PC-3 (cell line): ENCODE measurements around the gene CSH2. TPM values are rescaled to one million over a fixed set of nuclear protein-coding genes. Genes with fewer than 3 reads are reported as not detected.

Source experiments
- ATAC-seq: fragments of 200-7000 bp; cut with Tn5 transposase; 2 replicates; pipeline ENCODE4 v1.9.1; 2020; ENCODE audit warnings: mild to moderate bottlenecking, moderate library complexity
- BruUV-seq: library from RNA; stranded (reverse); fragments of 400-500 nt; replicated peaks from 2 replicates; lab custom pipeline; 2021; lab: Mats Ljungman, UMichigan
- CTCF ChIA-PET: fragments of 300-600 bp; sonication (Branson Sonifier 250); formaldehyde crosslinking; loops from one replicate; lab custom pipeline; 2022; ENCODE audit warnings: antibody characterized with exemption; lab: Charles Lee
- POLR2A ChIA-PET: fragments of 300-600 bp; sonication (Branson Sonifier 250); formaldehyde crosslinking; loops from one replicate; lab custom pipeline; 2022; ENCODE audit warnings: antibody characterized with exemption; ENCODE audit not compliant: unreplicated experiment; lab: Charles Lee
- DNase-seq: peaks from one replicate; pipeline ENCODE4 v3.0.0-alpha.2; 2015
- H2AFZ ChIP-seq: fragments of 300-600 bp; sonication (generic); 2 replicates; pipeline ENCODE4 v1.6.0; 2016; ENCODE audit warnings: antibody characterized with exemption, low read length
- H3F3A ChIP-seq: fragments of 300-600 bp; sonication (generic); one replicate; pipeline ENCODE4 v1.6.0; 2017; ENCODE audit warnings: antibody characterized with exemption, low read length, control low read depth, mild to moderate bottlenecking; ENCODE audit not compliant: unreplicated experiment
- H3K27ac ChIP-seq: fragments of 300-600 bp; sonication (generic); 2 replicates; pipeline ENCODE4 v1.5.1; 2016; ENCODE audit warnings: mild to moderate bottlenecking, low read length
- H3K27me3 ChIP-seq: fragments of 300-600 bp; sonication (generic); 2 replicates; pipeline ENCODE4 v1.6.1; 2016; ENCODE audit warnings: low read length, mixed read lengths
- H3K36me3 ChIP-seq: fragments of 300-600 bp; sonication (generic); 2 replicates; pipeline ENCODE4 v1.6.1; 2016; ENCODE audit warnings: low read depth, mixed run types, low read length, mixed read lengths
- H3K4me1 ChIP-seq: fragments of 300-600 bp; sonication (generic); 2 replicates; pipeline ENCODE4 v1.5.1; 2016; ENCODE audit warnings: low read length; ENCODE audit not compliant: insufficient read depth
- H3K4me2 ChIP-seq: fragments of 300-600 bp; sonication (generic); 2 replicates; pipeline ENCODE4 v1.6.0; 2016; ENCODE audit warnings: low read length
- H3K4me3 ChIP-seq: fragments of 300-600 bp; sonication (generic); 2 replicates; pipeline ENCODE4 v1.5.1; 2016; ENCODE audit warnings: mild to moderate bottlenecking, low read length, mixed read lengths
- H3K79me2 ChIP-seq: fragments of 300-600 bp; sonication (generic); 2 replicates; pipeline ENCODE4 v1.6.1; 2017; ENCODE audit warnings: low read length, mixed read lengths
- H3K9ac ChIP-seq: fragments of 300-600 bp; sonication (generic); 2 replicates; pipeline ENCODE4 v1.6.0; 2016; ENCODE audit warnings: mild to moderate bottlenecking, low read length
- H3K9me2 ChIP-seq: fragments of 300-600 bp; sonication (generic); replicated peaks from 2 replicates; pipeline ENCODE4 v1.6.1; 2016; ENCODE audit warnings: mixed run types, low read length, mixed read lengths
- H3K9me3 ChIP-seq: fragments of 300-600 bp; sonication (generic); 2 replicates; pipeline ENCODE4 v1.6.1; 2016; ENCODE audit warnings: low read length, mixed read lengths
- H4K20me1 ChIP-seq: fragments of 300-600 bp; sonication (generic); 2 replicates; pipeline ENCODE4 v1.6.1; 2016; ENCODE audit warnings: low read length, mixed read lengths
- CTCF ChIP-seq: fragments of 300-600 bp; sonication (generic); conservative IDR thresholded peaks from 2 replicates; pipeline ENCODE4 v1.5.1; 2017; ENCODE audit warnings: antibody characterized with exemption, low read depth, mild to moderate bottlenecking, low read length
- EZH2 ChIP-seq: fragments of 300-600 bp; sonication (generic); IDR thresholded peaks from one replicate; pipeline ENCODE4 v1.6.1; 2017; ENCODE audit warnings: antibody characterized with exemption, mild to moderate bottlenecking, low read length; ENCODE audit not compliant: unreplicated experiment
- EZH2phosphoT487 ChIP-seq: fragments of 300-600 bp; sonication (generic); IDR thresholded peaks from 2 replicates; pipeline ENCODE4 v1.6.1; 2018; ENCODE audit warnings: mild to moderate bottlenecking, antibody characterized with exemption, low read length, borderline replicate concordance
- intact Hi-C: fragments of 100-400 bp; cut with micrococcal nuclease; formaldehyde crosslinking; loops from 2 replicates; pipeline ENCODE4 v1.9.0; 2023
- total RNA-seq: library from RNA; depleted of rRNA; stranded (reverse); fragments of >200 nt; gene quantifications from 2 replicates; pipeline ENCODE4 v1.2.3, GENCODE V29; 2014

Gene CSH2
- total RNA-seq, 1 experiment from 2014 or later = not detected

GRCh38 chr17:63827002-63827800 lies 46.3 kb downstream of the CSH2 start, which contains the start of the genes FTSJ3 and PSMC5:
FTSJ3 (minus strand) TSS chr17:63827663; CDS start chr17:63826902, 761 bp downstream.
PSMC5 (plus strand) TSS chr17:63827431; CDS start chr17:63827491, 60 bp downstream.
- Histone ChIP-seq H3K27me3 (no peaks in the 10 kb centered on the region), H3F3A (no peaks in the 10 kb centered on the region), H3K4me3 (peak within 1 kb of the TSS; percentile 89), H3K36me3 (peaks cover 76% of the 10 kb centered on the region), H3K4me1 (peaks cover 22% of the 10 kb centered on the region), H3K9me3 (no peaks in the 10 kb centered on the region), H3K27ac (peak within 1 kb of the TSS; percentile 81), H3K9ac (peak within 1 kb of the TSS; percentile 91), H2AFZ (peak within 1 kb of the TSS; percentile 86), H3K9me2 (no peaks in the 10 kb centered on the region), H4K20me1 (peaks cover 29% of the 10 kb centered on the region), H3K79me2 (peaks cover 61% of the 10 kb centered on the region), H3K4me2 (peak within 1 kb of the TSS; percentile 97)
- BruUV-seq = no TSS peak
- ChIA-PET CTCF (interaction anchor here (0.5 to 0.8 kb wide), 3 partner anchors 16 to 201 kb away, joined by 3 to 12 read pairs (median 3); no protein-coding TSS in a partner anchor), POLR2A (interaction anchor here (0.5 to 1.0 kb wide), 4 partner anchors 22 to 86 kb away, joined by 3 to 6 read pairs (median 4); partner anchors contain the start of gene CCDC47)
- intact Hi-C loops = loop anchor here (1.0 to 5.0 kb wide), 3 partner anchors 16 to 130 kb away; partner anchors contain the start of gene CCDC47
- ATAC-seq (peak; percentile 91), DNase-seq (peak; percentile 97)
- TF ChIP-seq EZH2 = no peak
- TF ChIP-seq CTCF = peak; percentile 63
- TF ChIP-seq EZH2phosphoT487 = no peak

- Histone ChIP-seq H3K4me1 (peaks cover 22% of the 10 kb centered on the region), H3K27ac (peak overlapping the region; percentile 81), H3K36me3 (peaks cover 76% of the 10 kb centered on the region), H3K79me2 (peaks cover 66% of the 10 kb centered on the region), H3K9ac (peak overlapping the region; percentile 91), H3K9me2 (no peaks in the 10 kb centered on the region), H3F3A (no peaks in the 10 kb centered on the region), H3K9me3 (no peaks in the 10 kb centered on the region), H3K27me3 (no peaks in the 10 kb centered on the region), H3K4me2 (peak overlapping the region; percentile 97), H2AFZ (peak overlapping the region; percentile 86), H3K4me3 (peak overlapping the region; percentile 89), H4K20me1 (peaks cover 29% of the 10 kb centered on the region)
- ATAC-seq (peak; percentile 8), DNase-seq (peak; percentile 33)
- intact Hi-C loops = loop anchor here (1.0 to 5.0 kb wide), 3 partner anchors 17 to 129 kb away; partner anchors contain the start of gene CCDC47
- BruUV-seq = TSS peak; percentile 59
- TF ChIP-seq EZH2 (no peak), CTCF (no peak), EZH2phosphoT487 (no peak)
- CTCF ChIA-PET = interaction anchor here (0.5 to 1.0 kb wide), 4 partner anchors 17 to 200 kb away, joined by 3 to 12 read pairs (median 4); partner anchors contain the start of gene CCDC47
- POLR2A ChIA-PET = interaction anchor here (0.5 to 1.0 kb wide), 6 partner anchors 9 to 86 kb away, joined by 3 to 13 read pairs (median 6); partner anchors contain the start of gene CCDC47
Measured at GRCh38 chr17:63826468-63827001, 46.9 kb downstream of the CSH2 start.
